Fibroblast of skin of left quadriceps (primary cell): Measurements from ENCODE around the gene C6orf136.
"Not testable (repeated sequence)": the region's sequence is repeated elsewhere in the genome, so short reads cannot be mapped to it uniquely, and the experiment has no call there.

Source experiments
- DNase-seq, 2 experiments: peaks; one replicate each; pipeline ENCODE4 v3.0.0-alpha.2; 2013; ENCODE audit warnings: low read depth in 2 of 2

The C6orf136 gene

GRCh38 chr6:30656513-30656912 lies 9.6 kb downstream of the C6orf136 start:
- DNase-seq: no peak

GRCh38 chr6:30657454-30657853 lies 10.5 kb downstream of the C6orf136 start:
- no peak for DNase-seq

DNA sequence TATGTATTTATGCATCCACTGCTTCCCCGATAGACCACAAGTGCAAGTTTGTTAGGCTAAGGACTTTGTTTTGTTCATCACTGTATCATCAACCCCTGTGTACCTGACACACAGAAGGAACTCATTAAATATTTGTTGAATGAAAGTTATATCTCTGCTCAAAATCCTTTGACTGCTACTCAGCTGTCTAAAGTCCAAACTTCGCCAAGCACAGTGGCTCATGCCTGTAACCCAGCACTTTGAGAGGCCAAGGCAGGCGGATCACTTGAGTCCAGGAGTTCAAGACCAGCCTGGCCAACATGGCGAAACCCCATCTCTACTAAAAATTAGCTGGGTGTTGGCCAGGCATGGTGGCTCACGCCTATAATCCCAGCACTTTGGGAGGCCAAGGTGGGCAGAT lies 11.0 kb downstream of the C6orf136 start:
- DNase-seq: not testable (repeated sequence)

GRCh38 chr6:30664994-30665767 lies 18.2 kb downstream of the C6orf136 start:
- DNase-seq: no peak

GRCh38 chr6:30666300-30666699 lies 19.4 kb downstream of the C6orf136 start:
- not testable (repeated sequence) for DNase-seq

- no peak for DNase-seq
These were observed 24.0 kb downstream of the C6orf136 start for GRCh38 chr6:30670760-30671527.

DNA sequence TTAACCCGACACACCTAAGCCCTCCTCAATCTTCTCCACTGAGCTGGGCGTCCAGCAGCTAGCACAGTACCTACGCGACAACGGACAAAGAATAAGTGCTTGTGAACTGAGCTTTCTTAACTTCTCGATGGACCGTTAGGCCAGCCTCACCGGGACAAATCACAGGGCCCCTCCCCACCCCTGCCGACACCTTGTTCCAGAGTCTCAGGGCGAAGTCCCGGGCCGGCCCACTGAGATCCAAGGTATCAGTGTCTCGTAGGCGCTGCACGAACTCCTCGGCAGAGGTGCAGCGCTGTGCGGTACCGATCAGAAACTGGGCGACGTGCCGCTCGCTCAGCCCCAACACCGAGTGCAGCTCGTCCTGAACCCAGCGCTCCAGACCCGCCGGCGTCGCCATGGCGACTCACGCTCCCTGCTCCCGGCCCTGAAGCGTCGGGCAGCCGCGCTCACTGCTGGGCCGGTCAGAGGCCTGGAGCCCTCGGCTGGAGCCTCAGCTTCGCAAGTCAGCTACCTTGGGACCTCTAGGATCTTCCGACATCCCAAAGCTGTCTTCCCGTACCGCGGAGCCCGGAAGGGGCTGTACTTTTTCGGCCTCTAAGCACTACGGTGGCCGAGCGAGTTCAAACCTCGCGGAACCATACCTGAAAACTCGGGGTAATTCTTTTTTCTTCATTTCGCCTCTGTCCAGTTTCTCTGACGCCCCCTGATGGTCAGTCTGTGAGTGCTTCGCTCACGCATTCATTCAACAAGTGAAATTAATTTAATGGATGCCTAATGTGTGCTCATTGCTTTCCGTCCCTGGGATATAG lies 25.7 kb downstream of the C6orf136 start, which contains the start of gene DHX16:
TSS of gene DHX16 (minus strand) at position 562 of the 809 bp plus-strand sequence. CDS start at position 397, 165 bp downstream.
- peak; percentile 97 to 98 for DNase-seq

DNA sequence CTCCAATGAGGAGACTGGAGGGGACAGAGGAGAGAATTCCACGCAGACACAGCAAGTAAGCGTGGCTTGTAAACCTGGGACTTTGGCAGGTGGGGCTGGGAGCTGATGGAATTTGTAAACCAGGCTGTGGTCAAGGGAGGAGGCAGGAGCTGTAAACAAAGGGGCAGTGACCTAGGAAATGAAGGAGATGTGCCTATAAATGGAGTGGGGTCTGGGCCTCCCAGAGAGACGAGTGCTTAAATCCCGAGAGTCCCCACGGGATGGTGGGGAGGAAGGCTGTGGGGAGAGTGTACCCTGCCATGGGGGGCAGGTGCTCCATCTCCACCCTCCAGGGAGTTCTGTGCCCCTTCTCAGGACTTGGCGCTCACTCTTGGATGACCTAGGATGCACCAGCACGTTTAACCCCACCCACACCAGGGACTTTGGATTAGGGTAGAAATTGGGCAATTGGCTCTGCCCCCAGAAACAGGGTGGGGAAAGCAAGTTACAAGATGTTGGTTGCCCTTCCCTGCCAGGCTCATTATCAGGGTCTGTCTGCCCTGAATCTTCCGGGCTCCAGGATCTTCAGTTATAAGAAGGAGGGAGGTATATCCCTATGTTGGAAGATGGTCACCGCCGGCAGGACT lies 29.8 kb downstream of the C6orf136 start:
- DNase-seq: no peak

GRCh38 chr6:30678964-30679726 lies 32.2 kb downstream of the C6orf136 start:
- DNase-seq: peak; percentile 51 to 55

GRCh38 chr6:30679765-30680535 lies 33.0 kb downstream of the C6orf136 start:
- DNase-seq: no peak

GRCh38 chr6:30681766-30682142 lies 34.8 kb downstream of the C6orf136 start:
- no peak for DNase-seq

GRCh38 chr6:30682143-30683117 lies 35.5 kb downstream of the C6orf136 start:
- peak; percentile 73 to 75 for DNase-seq

DNA sequence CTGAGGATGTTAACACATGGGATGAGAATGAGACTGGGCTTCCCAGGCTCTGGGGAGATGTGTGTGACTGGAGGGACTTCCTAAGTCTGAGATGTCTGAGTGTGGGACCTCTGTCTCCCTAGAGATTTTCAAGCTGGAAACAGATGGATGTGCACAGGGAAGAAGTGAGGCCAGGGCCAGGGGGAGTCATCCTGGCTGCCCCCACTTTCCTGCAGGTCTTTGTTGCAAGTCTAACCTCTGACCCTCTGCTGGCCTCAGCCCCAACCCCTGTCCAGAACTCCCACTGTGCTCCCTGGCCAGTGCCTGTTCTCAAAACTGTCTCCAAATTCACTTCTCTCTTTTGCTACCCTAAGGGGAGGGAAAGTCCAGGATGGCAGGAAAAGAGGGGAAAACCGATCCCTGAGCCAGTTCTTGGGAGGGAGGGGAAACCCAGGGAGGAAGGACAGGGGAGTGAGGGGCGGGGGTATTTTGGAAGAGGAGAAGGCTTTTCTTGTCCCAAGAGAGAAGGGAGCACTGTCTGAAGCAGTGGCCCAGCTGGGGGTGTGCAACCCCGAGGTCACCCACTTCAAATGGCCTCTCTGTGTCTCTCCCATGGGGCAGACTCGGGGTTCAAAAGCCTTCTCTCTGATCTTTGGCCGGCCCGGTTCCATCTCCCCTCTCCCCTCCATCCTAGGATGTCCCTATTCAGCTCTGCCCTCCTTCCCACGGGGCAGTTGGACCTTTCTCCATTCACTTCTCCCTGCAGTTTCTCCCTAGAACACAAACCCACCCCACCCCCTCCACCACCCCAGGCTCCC lies 36.4 kb downstream of the C6orf136 start:
- DNase-seq: no peak

GRCh38 chr6:30683980-30684338 lies 37.0 kb downstream of the C6orf136 start:
- no peak for DNase-seq

DNA sequence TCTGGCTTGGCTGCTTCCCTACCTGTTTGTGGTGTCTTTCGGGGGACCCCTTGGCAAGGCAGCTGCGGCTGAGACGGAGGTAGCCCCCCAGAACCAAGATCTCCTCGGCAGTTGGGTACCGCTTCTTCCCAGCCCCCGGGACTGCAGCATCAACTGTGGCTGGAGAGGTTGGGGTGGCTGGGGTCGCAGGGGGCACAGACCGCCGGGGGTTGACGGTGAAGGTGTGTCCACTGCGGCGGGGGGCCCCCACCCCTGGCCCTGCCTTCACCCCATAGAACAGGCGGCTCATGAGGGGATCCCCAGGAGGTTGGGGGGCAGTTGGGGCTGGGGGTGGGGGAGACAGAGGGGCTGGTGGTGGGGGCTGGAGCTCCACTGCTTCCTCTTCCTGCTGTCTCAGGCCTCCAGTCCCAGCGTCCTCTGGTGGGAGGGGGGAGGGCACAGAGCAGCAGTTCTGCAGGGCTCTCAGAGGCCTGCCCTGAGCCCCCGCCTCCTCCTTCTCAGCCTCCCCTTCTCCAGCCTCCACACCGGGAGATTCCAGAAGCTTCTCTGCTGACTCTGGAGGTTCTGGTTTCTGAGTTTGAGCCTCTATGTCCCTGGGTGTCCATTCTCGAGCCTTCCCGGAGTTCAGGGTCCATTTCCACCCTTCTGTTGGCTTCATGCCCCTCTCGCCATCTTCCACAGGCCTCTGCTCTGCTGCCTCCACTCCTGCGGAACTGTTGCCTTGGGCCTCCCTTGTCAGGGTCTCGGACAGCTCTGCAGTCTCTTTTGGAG lies 37.6 kb downstream of the C6orf136 start:
- DNase-seq: no peak

- DNase-seq: no peak
These were observed 38.5 kb downstream of the C6orf136 start for GRCh38 chr6:30685157-30686008.
